GM23248 (cell line): Measurements from ENCODE around the gene PLA2G2F. TPM values are rescaled to one million over a fixed set of nuclear protein-coding genes. Genes with fewer than 3 reads are reported as not detected.

ENCODE experiments used
- DNase-seq: peaks from one replicate; pipeline ENCODE4 v3.0.0-alpha.2; 2015
- H2AFZ ChIP-seq: fragments of 200-600 bp; sonication (generic); 2 replicates; pipeline ENCODE4 v1.6.1; 2016; ENCODE audit warnings: antibody characterized with exemption
- H3F3A ChIP-seq: fragments of 200-600 bp; sonication (generic); 2 replicates; pipeline ENCODE4 v1.6.1; 2016; ENCODE audit warnings: mild to moderate bottlenecking, antibody characterized with exemption, mixed run types; ENCODE audit not compliant: insufficient read depth
- H3K27ac ChIP-seq: fragments of 200-600 bp; sonication (generic); 2 replicates; pipeline ENCODE4 v1.5.1; 2016; ENCODE audit warnings: mild to moderate bottlenecking
- H3K27me3 ChIP-seq: fragments of 200-600 bp; sonication (generic); replicated peaks from 2 replicates; pipeline ENCODE4 v1.6.1; 2016; ENCODE audit warnings: mild to moderate bottlenecking; ENCODE audit not compliant: insufficient read depth
- H3K36me3 ChIP-seq: fragments of 200-600 bp; sonication (generic); 2 replicates; pipeline ENCODE4 v1.6.1; 2016; ENCODE audit warnings: low read depth, mild to moderate bottlenecking
- H3K4me1 ChIP-seq: fragments of 200-600 bp; sonication (generic); 2 replicates; pipeline ENCODE4 v1.6.1; 2016; ENCODE audit warnings: mild to moderate bottlenecking; ENCODE audit not compliant: insufficient read depth
- H3K4me2 ChIP-seq: fragments of 200-600 bp; sonication (generic); one replicate; pipeline ENCODE4 v1.6.1; 2016; ENCODE audit warnings: mild to moderate bottlenecking; ENCODE audit not compliant: unreplicated experiment
- H3K4me3 ChIP-seq: fragments of 200-600 bp; sonication (generic); 2 replicates; pipeline ENCODE4 v1.5.1; 2016; ENCODE audit warnings: mild to moderate bottlenecking
- H3K79me2 ChIP-seq: fragments of 200-600 bp; sonication (generic); 2 replicates; pipeline ENCODE4 v1.6.1; 2016; ENCODE audit warnings: mild to moderate bottlenecking; ENCODE audit not compliant: insufficient read depth
- H3K9ac ChIP-seq: fragments of 200-600 bp; sonication (generic); 2 replicates; pipeline ENCODE4 v1.6.1; 2016; ENCODE audit warnings: mild to moderate bottlenecking
- H3K9me2 ChIP-seq: fragments of 200-600 bp; sonication (generic); 2 replicates; pipeline ENCODE4 v1.6.1; 2016; ENCODE audit warnings: mixed run types, mild to moderate bottlenecking, moderate library complexity; ENCODE audit not compliant: insufficient read depth
- H3K9me3 ChIP-seq: fragments of 200-600 bp; sonication (generic); one replicate; pipeline ENCODE4 v1.6.1; 2017; ENCODE audit warnings: low read depth
- H4K20me1 ChIP-seq: fragments of 200-600 bp; sonication (generic); 2 replicates; pipeline ENCODE4 v1.6.0; 2016; ENCODE audit not compliant: insufficient read depth
- EZH2 ChIP-seq: fragments of 200-600 bp; sonication (generic); IDR thresholded peaks from 2 replicates; pipeline ENCODE4 v1.6.1; 2018; ENCODE audit warnings: antibody characterized with exemption, mild to moderate bottlenecking; ENCODE audit not compliant: insufficient read depth, poor library complexity, severe bottlenecking
- EZH2phosphoT487 ChIP-seq: fragments of 200-600 bp; sonication (generic); IDR thresholded peaks from 2 replicates; pipeline ENCODE4 v1.6.1; 2018; ENCODE audit warnings: antibody characterized with exemption, moderate library complexity, mild to moderate bottlenecking, low read depth; ENCODE audit not compliant: insufficient read depth
- WGBS, 2 experiments: methylation state at CpG; one replicate each; pipeline ENCODE4 v1.1.6; 2015 to 2017; ENCODE audit warnings: low lambda C conversion rate in 2 of 2, low coverage in 1 of 2; ENCODE audit errors: missing lambda C conversion rate in 2 of 2; 5-methylcytosine and 5-hydroxymethylcytosine counted together
- in situ Hi-C: fragments of 300-500 bp; cut with MboI; formaldehyde crosslinking; loops from 2 replicates; pipeline ENCODE4 v1.15.0; 2020
- polyA plus RNA-seq: library from polyadenylated mRNA; unstranded; fragments of >200 nt; fragmentation: Nextera tagmentation; extraction: Ambion mirVana; gene quantifications from 2 replicates; pipeline ENCODE4 v1.2.1, GENCODE V29; 2016
- total RNA-seq: library from RNA; depleted of rRNA; stranded (reverse); fragments of >200 nt; shearing (Covaris generic); gene quantifications from 2 replicates; pipeline ENCODE4 v1.2.3, GENCODE V29; 2014

Gene PLA2G2F
- total and polyA plus RNA-seq, 2 experiments from 2014 or later: not detected

DNA sequence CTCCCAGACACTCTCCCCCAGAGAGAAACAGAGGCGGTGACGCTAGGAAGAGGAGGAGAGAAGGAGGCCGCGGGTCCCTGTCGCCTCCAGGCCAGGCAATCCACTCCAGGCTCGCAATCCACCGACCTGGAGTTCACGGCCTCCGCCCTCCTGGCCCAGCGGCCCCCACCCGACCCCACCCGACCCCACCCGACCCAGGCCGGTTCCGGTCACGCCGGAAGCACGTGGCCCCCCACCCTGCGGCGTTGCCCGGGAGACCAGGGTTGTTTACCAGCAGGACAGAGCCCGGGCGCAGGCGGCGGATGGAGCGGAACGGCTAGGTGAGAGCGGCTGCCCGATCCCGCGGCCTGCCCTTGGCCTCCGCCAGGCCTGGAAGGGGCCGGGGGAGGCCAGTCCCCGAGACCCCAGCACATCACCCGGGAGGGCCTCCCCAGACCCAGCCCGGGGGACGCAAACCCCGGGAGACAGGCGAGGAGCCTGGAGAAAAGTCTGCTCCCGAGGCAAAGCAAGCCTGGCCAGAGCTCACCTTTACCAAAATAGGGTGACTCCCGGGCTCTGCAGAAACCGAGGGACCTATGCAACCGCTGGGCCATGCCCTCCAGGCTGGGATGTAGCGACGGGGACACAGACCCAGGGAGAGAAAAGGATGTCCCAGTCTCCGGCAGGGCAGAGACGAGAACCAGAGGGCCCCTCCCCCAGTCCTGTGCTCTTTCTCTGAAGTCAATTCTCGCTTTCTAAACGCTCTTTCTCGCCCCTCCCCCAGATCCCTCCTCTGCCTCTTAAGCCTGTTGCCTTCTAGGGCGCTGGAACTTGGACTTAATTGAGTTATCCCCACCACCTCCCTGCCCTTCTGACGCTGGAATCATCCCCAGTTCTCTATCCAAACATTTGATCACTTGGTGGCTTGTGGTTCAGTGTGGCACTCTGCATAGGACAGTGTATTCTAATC, 47.0 kb downstream of the PLA2G2F start, which contains the start of the genes PLA2G2C and UBXN10:
Gene PLA2G2C, minus strand, starts transcription at position 685 of the 949 bp plus-strand sequence. CDS start 9,155 bp downstream, outside the sequence.
Gene UBXN10, plus strand, starts transcription at position 263 of the 949 bp plus-strand sequence. CDS start 4,466 bp downstream, outside the sequence.
- Histone ChIP-seq H3K4me1 (no peaks in the 10 kb centered on the region), H2AFZ (peak within 1 kb of the TSS; percentile 58; the same call in 1 of the 2 replicates), H3K9ac (0 out of 2 replicates have a peak within 1 kb of the TSS, but pooled peaks have one; percentile 36), H3K9me2 (no peaks in the 10 kb centered on the region), H3K27me3 (peaks cover 80% of the 10 kb centered on the region), H3K9me3 (no peaks in the 10 kb centered on the region), H3K36me3 (no peaks in the 10 kb centered on the region), H3K4me3 (peak within 1 kb of the TSS; percentile 47), H3F3A (no peaks in the 10 kb centered on the region), H4K20me1 (no peaks in the 10 kb centered on the region), H3K4me2 (no peak within 1 kb of the TSS), H3K79me2 (no peaks in the 10 kb centered on the region), H3K27ac (no peak within 1 kb of the TSS)
- TF ChIP-seq EZH2phosphoT487 (no peak), EZH2 (no peak)
- 6% methylated on average over 30 to 36 of the region's 52 CpGs for WGBS, 2 experiments
- peak; percentile 23 for DNase-seq
- in situ Hi-C loops: no loop called here

GRCh38 chr1:20187103-20187812, 48.1 kb downstream of the PLA2G2F start:
- Histone ChIP-seq H3K79me2 (no peaks in the 10 kb centered on the region), H3K9me2 (no peaks in the 10 kb centered on the region), H3K4me2 (no peak overlapping the region), H3K27ac (no peak overlapping the region), H3K36me3 (no peaks in the 10 kb centered on the region), H3F3A (no peaks in the 10 kb centered on the region), H3K4me3 (no peak overlapping the region), H4K20me1 (no peaks in the 10 kb centered on the region), H3K27me3 (peaks cover 79% of the 10 kb centered on the region), H3K9me3 (no peaks in the 10 kb centered on the region), H3K4me1 (no peaks in the 10 kb centered on the region), H3K9ac (no peak overlapping the region), H2AFZ (no peak overlapping the region)
- in situ Hi-C loops: no loop called here
- no peak for DNase-seq
- TF ChIP-seq EZH2 (no peak), EZH2phosphoT487 (no peak)
- whole genome bisulfite sequencing, 2 experiments: 56 to 58% methylated on average over 7 of the region's 7 CpGs

- WGBS, 2 experiments: 46 to 53% methylated on average over 4 of the region's 4 CpGs
- no peak overlapping the region for H2AFZ ChIP-seq
- H4K20me1 ChIP-seq: no peaks in the 10 kb centered on the region
- no peaks in the 10 kb centered on the region for H3K9me2 ChIP-seq
- no peak for TF ChIP-seq EZH2
- TF ChIP-seq EZH2phosphoT487: no peak
- no peaks in the 10 kb centered on the region for H3K36me3 ChIP-seq
- no peak for DNase-seq
- H3K27me3 ChIP-seq: peaks cover 72% of the 10 kb centered on the region
- H3K4me1 ChIP-seq: no peaks in the 10 kb centered on the region
- no peak overlapping the region for H3K27ac ChIP-seq
- no peaks in the 10 kb centered on the region for H3F3A ChIP-seq
- H3K4me3 ChIP-seq: no peak overlapping the region
- no peaks in the 10 kb centered on the region for H3K9me3 ChIP-seq
- no peaks in the 10 kb centered on the region for H3K79me2 ChIP-seq
- no peak overlapping the region for H3K9ac ChIP-seq
- no peak overlapping the region for H3K4me2 ChIP-seq
- in situ Hi-C loops: no loop called here
Measured at GRCh38 chr1:20187813-20188454, 48.8 kb downstream of the PLA2G2F start.

- WGBS, 2 experiments: 73 to 78% methylated on average over 4 of the region's 4 CpGs
Measured at GRCh38 chr1:20188455-20188817, 49.3 kb downstream of the PLA2G2F start.

More at GRCh38 chr1:20188455-20188817, 49.3 kb downstream of the PLA2G2F start:
- Histone ChIP-seq H3K4me3 (no peak overlapping the region), H3K4me2 (no peak overlapping the region), H3K36me3 (no peaks in the 10 kb centered on the region), H3K27ac (no peak overlapping the region), H3K4me1 (no peaks in the 10 kb centered on the region), H4K20me1 (no peaks in the 10 kb centered on the region), H3F3A (no peaks in the 10 kb centered on the region), H2AFZ (no peak overlapping the region), H3K9ac (no peak overlapping the region), H3K9me2 (no peaks in the 10 kb centered on the region), H3K27me3 (peaks cover 68% of the 10 kb centered on the region), H3K9me3 (no peaks in the 10 kb centered on the region), H3K79me2 (no peaks in the 10 kb centered on the region)
- DNase-seq: no peak
- no peak for TF ChIP-seq EZH2phosphoT487
- no peak for TF ChIP-seq EZH2
- in situ Hi-C loops: no loop called here
